Activated T-cell treated with anti-CD3 and anti-CD28 coated beads for 48 hours (primary cell): ENCODE measurements around the gene POC5.
"Not testable (repeated sequence)": the region's sequence is repeated elsewhere in the genome, so short reads cannot be mapped to it uniquely, and the experiment has no call there.

Source experiments
- DNase-seq: peaks from one replicate; pipeline ENCODE4 v3.0.0-alpha.2; 2020; ENCODE audit warnings: low read depth

The POC5 gene, protein sequence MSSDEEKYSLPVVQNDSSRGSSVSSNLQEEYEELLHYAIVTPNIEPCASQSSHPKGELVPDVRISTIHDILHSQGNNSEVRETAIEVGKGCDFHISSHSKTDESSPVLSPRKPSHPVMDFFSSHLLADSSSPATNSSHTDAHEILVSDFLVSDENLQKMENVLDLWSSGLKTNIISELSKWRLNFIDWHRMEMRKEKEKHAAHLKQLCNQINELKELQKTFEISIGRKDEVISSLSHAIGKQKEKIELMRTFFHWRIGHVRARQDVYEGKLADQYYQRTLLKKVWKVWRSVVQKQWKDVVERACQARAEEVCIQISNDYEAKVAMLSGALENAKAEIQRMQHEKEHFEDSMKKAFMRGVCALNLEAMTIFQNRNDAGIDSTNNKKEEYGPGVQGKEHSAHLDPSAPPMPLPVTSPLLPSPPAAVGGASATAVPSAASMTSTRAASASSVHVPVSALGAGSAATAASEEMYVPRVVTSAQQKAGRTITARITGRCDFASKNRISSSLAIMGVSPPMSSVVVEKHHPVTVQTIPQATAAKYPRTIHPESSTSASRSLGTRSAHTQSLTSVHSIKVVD

DNA sequence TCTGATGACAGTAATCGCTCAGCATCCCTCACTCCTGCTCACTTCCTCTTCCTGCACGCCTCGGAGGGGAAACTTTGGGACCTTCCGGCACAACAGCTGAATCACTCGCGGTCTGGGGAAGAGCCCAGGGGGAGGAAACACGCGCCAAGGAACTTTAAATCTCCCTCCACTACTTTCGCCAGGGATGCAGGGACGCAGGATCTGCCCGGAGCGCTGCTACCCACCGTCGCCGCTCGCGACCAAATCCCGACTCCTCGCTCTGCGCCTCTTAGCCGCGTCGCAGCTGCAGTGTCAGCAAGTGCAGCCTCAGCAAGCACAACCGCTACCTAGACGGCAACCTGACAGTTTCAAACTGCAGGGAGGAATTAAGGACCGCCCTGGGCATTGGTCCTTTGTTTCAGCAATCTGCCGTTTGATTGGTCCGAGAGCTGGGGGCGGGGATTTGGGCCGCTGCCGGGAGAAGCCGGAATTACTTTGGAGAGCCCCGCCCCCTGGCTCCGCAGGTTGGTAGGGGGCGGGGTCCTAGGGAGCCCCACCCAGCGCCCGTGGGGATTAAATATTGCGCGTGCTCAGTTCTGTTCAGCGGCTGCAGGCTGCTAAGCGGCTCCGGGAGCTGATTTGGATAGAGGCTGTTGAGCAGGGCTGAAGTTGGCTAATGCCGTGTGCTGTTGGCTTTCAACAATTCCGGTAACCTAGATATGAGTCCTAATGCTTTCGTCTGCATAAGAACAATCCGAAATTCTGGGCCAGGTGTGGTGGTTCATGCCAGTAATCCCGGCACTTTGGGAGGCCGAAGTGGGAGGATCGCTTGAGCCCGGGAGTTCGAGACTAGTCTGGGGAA, at the start of gene POC5:
Gene POC5 (minus strand): TSS at position 356 of the 841 bp plus-strand sequence. CDS start 4,500 bp downstream, outside the sequence.
- peak; percentile 98 for DNase-seq

DNA sequence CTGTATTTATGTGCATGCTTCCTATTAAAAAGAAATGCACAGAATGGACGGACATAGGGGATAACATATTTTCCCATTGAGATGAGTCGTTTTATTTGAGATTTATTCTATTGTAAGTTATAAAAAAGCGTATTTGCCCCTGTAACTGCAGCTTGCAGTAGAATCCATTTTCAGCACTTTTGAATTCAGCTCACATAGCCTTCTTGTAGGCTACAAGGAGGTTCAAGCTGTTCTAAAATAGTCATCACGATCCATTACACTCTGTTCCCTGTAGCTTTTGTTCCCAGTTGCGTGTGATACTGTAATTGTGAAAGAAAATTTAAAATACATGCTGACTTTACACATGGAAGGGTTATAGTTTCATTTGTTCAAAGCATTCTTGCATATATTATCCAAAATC, 40.9 kb upstream of the POC5 start:
- DNase-seq, result no peak

DNA sequence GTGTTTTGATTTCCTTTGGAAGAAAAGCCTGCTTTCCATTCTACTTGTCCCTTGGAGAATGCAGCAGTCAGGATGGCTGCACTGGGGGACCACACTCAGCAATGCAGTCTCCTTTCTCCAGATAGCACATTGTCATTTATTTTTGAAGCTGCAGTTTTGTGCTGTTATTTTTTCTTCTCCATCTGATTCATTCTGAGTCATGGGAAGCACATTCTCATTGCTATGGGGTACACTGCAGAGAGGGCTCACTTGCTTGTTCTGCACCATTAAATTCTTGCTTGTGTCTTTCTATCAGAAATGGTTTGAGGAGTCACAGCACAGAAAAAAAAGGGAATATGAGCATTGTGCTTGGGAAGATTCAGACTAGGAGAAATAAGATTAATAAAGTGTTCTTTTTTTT, 39.7 kb upstream of the POC5 start:
- DNase-seq, result no peak

DNA sequence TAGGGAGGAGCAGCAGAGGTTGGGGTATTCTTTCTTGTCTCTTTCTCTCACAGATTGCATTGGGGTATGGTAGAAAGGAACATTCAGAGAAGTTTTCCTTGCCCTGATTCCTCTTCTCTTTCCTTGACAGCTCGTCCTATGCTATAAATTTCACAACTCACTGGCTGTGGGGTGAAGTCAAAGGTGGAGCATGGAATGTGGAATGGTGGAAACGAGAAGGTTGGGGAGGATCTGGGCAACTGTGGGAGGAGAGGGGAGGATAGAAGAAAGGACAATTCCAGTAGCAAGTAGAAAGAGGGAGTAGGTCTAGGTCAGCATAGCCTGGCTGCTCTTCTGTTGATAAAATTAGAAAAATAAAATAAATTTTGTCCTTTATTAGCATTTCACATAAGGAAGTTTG, 39.0 kb upstream of the POC5 start:
- no peak for DNase-seq

DNA sequence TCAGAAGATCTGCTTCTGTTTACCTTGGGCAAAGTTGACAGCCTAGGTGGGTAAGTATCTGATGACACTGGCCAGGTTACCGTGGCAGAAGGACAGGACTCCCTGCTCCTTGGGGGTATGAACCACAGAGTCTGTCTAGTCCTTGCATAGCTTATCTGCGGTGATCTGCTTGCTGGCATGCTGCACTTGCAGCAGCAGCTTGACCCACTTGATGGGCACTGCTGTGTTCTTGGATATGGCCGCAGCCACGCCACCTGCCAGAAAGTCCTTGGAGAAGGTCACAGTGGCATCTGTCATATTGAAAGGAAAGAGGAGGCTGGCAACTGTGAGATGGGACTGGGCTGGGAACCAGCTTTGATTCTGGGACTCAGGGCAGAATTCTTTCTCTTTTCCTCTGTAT, 35.9 kb upstream of the POC5 start:
- no peak for DNase-seq

DNA sequence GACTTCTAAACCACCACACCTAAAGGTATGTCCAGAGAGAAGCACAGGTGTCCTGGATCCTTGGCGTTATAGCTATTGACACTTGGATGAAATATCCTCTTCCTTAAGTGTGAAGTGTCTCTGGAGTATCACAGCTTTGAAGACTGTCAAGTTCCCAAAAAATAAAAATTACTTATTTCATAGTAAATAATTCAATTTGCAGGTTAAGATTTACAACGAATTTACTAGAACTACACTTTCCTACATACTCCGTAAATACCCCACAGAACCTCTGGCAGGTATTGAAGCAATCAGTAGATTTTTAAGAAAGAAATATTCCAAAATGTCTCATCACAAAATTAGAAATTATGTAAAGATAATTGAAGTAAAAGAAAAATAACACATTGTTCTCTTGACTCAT, 27.1 kb upstream of the POC5 start:
- no peak for DNase-seq

DNA sequence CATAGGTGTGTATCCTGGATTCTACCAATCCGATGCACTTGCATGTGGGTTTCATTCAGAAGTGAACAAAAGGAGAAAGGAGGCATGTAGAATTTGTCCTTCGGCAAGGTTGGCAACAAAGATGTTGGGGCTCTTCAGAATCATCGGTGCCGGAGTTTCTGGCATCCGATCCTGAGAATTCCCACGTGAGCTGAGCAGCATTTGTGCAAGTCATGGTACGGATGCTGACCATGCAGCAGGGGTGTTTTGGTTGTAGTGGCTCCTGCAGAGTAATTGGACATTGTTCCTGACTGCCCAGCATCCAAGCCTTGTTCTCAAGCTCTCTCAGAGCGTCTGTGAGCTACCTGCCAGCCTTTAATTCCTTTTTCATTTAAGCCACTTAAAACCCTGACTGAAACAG, 19.0 kb upstream of the POC5 start:
- no peak for DNase-seq

DNA sequence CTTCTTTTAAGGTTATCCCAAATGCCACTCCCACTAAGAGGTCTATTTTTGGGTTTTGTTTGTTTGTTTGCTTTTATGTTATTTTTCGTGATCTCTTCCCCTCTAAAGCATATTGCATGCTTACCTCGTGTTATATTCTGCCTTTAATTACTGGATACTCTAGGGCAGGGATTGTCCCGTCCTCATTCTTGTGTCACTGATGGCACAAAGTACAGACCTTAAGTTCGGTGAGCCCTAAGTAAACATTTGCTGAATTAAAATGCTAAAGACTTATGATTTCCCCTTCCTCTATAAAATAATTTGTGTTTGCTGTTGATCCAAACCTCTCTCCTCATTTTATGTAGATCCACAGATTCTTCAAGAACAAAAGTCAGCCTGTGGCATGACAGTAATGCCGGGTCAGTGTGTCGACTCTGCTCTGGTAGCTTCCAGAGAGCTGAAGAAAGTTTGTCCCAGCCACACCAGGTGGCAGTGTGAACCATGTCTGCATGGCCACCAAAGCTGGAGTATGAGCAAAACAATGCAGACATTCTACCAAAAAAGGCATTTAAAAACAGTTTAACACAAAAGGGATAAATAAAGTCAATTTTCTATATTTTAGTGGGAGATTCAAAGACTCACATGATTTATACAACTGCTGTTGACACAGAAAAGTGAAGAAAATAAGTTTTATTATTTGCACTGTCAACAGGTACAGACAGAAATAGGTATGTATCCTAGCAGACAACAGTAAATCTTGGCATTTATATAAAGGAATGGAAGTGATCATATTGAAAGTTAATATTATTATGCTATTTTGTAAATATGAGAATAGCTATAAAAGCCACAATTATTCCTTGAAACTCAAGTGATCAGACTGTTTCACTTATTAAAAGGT, 17.9 kb upstream of the POC5 start:
- no peak for DNase-seq

DNA sequence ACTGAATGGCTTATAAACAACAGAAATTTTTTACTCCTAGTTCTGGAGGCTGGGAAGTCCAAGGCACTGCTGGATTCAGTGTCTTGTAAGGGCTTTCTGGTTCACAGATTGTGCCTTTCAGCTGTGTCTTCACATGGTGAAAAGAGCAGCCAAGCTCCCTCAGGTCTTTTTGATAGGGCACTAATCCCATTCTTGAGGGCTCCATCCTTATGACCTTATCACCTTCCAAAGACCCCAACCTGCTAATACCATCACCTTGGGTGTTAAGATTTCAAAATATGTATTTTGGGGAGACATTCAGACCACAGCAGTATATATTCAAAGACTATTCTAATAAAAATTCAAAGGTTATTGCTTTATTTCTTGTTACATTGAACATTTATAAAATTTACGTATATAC, 16.5 kb upstream of the POC5 start:
- no peak for DNase-seq

DNA sequence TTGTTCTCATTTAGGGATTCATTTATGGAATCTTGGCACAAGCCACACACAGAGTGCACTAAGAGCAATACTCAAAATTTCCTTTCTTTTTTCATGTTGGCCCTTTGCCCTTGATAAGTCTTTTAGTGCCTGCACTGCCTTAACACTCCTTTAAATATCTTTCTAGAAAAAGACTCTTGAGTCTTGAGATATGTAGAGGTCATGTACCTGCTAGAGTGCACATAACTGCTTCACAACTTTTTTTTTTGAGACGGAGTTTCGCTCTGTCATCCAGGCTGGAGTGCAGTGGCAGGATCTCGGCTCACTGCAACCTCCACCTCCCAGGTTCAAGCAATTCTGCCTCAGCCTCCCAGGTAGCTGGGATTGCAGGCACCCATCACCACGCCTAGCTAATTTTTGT, 14.3 kb upstream of the POC5 start:
- DNase-seq, result not testable (repeated sequence)

DNA sequence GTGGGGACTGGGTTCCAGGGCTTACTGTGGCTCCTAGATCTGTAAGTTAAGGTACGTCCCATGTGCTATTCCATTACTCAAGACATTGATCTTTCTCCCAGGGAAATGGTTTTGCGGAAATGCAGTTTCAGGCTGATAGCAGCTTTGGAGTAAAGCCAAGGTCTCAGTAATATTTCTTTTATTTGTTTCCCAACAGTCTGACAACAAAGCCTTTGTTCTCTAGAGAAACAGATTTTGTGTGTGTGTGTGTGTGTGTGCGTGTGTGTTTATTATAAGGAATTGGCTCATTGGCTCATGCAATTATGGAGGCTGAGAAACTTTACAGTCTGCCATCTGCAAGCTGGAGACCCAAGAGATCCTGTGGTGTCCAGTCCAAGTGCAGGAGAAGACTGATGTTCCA, 12.1 kb upstream of the POC5 start:
- no peak for DNase-seq

DNA sequence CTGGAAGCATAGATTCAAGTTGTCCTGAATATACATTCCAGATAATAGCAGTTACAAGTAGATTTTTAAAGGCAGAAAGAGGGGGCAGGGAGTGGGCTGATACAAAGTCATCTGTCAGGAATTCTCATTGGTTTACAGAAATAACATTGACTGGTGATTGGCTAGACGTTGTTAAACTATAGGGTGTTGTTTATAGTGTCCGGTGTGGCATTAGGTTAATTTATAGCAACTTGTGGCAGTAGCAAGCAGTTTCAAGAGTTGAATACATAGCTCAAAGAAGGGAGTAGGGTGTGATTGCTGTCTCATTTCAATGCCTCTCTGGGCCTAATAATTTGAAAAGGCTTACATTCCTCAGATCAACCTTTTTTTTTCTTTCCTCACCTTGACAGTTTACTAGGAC, 10.7 kb upstream of the POC5 start:
- no peak for DNase-seq

DNA sequence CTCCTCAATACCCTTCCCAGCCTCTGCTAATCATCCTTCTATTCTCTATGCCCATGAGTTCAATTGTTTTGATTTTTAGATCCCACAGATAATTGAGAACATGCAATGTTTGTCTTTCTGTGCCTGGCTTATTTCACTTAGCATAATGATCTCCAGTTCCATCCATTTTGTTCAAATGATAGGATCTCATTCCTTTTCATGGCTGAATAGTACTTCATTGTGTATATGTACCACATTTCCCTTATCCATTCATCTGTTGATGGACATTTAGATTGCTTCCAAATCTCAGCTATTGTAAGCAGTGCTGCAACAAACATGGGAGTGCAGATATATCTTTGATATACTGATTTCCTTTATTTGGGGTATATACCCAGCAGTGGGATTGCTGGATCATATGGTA, 9.0 kb upstream of the POC5 start:
- DNase-seq, result not testable (repeated sequence)

DNA sequence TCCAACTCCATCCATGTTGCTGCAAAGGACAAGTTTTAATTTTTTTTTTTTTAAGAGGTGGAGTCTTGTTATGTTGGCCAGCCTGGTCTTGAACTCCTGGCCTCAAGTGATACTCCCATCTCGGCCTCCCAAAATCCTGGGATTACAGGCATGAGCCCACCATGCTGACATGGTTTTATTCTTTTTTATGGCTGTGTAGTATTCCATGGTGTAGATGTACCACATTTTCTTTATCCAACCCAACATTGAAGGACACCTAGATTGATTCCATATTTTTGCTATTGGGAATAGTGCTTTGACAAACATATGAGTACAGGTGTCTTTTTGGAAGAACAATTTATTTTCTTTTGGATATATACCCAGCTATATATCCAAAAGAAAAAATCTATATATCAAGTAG, 6.1 kb upstream of the POC5 start:
- DNase-seq, result no peak

DNA sequence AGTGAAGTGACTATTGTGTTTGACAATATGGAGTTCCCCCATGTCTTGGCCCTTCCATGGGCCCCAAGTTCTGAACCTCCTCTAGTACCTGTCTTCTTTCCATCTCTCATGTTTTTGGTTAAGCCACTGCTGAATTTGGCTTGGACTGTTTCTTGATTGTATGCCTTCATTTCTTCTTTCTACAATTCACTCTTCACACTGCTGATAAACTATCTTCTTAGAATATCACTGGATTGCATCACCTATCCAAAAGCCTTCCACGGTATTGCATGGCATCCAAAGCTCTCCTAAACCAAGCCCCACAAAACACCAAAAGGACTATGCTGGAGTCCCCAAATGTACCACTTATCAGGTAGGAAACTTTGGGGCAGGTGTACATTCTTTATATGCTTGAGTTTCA, 4.3 kb upstream of the POC5 start:
- DNase-seq, result no peak

DNA sequence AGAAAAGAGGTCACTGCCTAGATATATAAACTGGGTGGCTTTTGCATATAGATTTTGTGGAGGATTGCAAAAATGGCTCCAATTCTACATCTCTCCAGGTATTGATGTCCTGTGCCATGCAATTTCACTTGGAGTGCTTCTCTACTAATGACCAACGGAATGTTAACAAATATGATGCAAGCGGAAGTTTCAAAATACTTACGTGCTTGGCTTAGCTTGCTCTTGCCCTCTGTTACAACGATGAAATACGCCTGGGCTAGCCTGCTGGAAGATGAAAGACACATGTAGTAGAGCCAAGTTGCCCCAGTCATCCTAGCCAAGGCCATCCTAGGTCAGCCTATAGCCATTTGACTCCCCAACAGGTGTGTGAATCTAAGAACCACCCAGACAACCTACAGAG, 3.6 kb upstream of the POC5 start:
- DNase-seq, result no peak

DNA sequence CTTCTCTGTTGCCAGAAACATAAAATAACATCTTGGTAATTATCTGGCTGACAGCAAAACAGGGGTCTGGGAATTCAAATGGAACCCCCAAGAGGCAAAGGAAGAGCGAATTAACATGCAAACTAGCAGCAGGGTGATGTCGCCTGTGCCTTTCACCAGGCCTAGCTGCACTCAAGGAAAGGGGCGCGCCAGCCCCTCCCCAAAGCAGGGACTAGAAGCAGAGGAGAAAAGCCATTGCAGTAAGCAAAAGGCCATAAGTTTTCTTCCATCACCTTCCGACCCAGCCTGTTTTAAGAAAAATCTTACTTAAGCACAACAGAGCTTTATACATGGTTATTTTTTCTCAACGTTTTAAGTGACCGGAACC, 539 bp downstream of the POC5 start:
- no peak for DNase-seq

DNA sequence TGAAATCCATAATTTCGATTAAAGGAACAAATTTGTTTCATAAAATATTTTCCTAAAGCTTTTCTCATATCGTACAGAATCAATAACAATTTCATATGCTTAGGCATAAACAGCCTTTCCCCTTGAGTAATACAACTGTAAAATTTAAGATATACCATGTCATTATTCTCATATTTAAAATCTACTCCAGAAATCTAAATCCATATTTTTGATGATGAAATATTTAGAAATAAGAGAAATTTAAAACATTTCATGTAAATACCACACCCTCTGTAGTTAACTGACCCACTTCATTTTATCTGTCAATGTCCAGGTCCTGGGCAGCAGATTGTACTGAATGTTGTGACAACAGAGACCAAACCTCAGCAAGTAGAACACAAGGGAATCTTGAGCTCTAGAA, 5.1 kb downstream of the POC5 start:
- no peak for DNase-seq

DNA sequence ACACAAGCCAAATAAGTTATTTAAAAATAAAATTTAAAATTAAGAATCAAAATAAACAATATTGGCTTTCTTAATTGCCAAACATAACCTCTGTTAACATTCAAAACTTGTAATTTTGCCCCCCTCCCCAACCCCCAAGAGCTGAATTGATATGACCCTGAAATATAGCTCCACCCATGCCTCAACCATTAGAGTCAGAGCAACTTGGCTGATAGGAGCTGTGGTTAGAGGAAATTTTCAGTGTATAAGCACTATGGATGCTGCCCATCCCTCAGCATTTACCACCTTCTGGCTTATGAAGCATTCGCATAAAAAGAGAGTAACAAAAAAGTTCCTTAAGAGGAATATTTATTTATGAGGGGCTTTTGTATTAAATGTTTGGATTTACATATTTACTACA, 6.1 kb downstream of the POC5 start:
- DNase-seq, result no peak

DNA sequence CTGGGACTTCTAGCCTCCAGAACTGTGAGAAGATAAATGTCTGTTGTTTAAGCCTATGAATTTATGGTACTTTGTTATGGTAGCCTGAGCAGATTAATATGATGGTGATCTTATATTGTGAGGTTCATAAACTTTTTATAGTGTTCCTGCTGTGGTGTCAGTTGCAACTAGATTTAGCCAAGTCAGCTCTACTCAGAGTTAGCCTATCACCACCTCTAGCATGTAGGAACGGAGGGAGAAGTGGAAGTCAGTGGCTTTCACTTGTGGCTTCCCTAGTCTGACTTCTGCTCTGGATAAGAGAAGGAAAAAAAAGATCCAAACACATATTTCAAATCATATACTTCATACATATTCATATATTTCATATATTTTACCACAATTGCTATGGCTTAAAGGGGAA, 6.6 kb downstream of the POC5 start:
- no peak for DNase-seq

DNA sequence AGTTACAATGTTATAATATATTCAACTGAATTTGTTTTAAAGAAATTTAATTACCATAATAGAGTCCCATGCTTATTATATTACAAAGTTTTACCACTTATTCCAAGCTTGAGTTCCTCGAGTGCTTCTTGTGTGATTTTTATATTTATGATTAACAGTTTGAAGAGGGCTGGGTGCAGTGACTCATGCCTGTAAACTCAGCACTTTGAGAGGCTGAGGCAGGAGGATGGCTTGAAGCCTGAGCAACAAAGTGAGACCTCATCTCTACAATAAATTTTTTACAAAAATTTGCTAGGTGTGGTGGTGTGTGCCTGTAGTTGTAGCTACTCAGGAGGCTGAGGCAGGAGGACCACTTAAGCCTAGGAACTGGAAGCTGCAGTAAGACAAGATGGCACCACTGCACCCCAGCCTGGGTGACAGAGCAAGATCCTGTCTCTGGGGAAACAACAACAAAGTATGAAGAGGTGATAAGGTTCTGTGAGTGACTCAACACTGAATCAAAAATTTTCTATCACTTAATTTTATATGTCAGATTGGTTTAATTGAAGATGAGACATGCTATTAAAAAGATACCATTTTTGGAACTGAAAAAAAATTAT, 9.2 kb downstream of the POC5 start:
- no peak for DNase-seq

DNA sequence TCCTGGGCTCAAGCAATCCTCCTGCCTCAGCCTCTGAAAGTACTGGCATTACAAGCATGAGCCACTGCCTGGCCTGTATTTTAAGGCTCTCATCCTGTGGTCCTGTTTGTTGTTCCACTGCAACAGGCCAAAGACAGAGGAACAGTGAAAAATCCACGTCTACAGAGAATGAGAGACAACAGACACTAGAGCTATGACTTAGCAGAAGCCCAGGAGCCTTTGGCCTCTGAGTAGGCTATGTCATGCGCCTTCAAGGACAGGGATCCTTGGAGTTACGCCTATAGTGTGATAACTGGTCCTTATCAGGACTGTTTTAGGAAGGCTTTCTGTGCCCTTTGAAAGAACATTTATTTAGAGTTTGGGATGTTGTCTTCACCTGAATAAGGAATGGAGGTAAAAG, 10.5 kb downstream of the POC5 start:
- no peak for DNase-seq
